SK-N-MC (cell line): ENCODE measurements around the gene ATXN1.
"Not testable (repeated sequence)": the region's sequence is repeated elsewhere in the genome, so short reads cannot be mapped to it uniquely, and the experiment has no call there.

Experiments
- DNase-seq: peaks from one replicate; pipeline ENCODE4 v3.0.0-alpha.2; 2011; ENCODE audit warnings: low read depth, low spot score
- H3K27ac ChIP-seq: fragments of 200-600 bp; sonication (generic); 2 replicates; pipeline ENCODE4 v1.5.1; 2016; ENCODE audit warnings: mixed run types
- H3K36me3 ChIP-seq: fragments of 200-600 bp; sonication (generic); 2 replicates; pipeline ENCODE4 v1.6.1; 2017; ENCODE audit warnings: antibody characterized with exemption, low read length, mixed read lengths; ENCODE audit not compliant: insufficient read depth
- H3K4me3 ChIP-seq: fragments of 200-600 bp; sonication (generic); 2 replicates; pipeline ENCODE4 v1.5.1; 2016
- H3K9ac ChIP-seq: fragments of 200-600 bp; sonication (generic); 2 replicates; pipeline ENCODE4 v1.8.0; 2017; ENCODE audit warnings: mixed run types, mixed read lengths; ENCODE audit not compliant: insufficient read length
- H3K9me3 ChIP-seq: fragments of 200-600 bp; sonication (generic); 2 replicates; pipeline ENCODE4 v1.6.1; 2017; ENCODE audit warnings: low read depth, mild to moderate bottlenecking, antibody characterized with exemption, low read length, moderate library complexity, mixed read lengths
- EZH2 ChIP-seq: fragments of 200-600 bp; sonication (generic); IDR thresholded peaks from one replicate; pipeline ENCODE4 v1.6.1; 2017; ENCODE audit warnings: antibody characterized with exemption
- FOXP2 ChIP-seq: optimal IDR thresholded peaks from 2 replicates; pipeline ENCODE3; 2011; ENCODE audit warnings: mild to moderate bottlenecking, moderate library complexity; ENCODE audit not compliant: insufficient read depth; ENCODE audit errors: extremely low read length, control extremely low read depth
- POLR2AphosphoS5 ChIP-seq: IDR thresholded peaks from 2 replicates; pipeline ENCODE4 v1.6.1; 2012; ENCODE audit warnings: mild to moderate bottlenecking, low read depth, low read length, borderline replicate concordance

The ATXN1 gene

DNA sequence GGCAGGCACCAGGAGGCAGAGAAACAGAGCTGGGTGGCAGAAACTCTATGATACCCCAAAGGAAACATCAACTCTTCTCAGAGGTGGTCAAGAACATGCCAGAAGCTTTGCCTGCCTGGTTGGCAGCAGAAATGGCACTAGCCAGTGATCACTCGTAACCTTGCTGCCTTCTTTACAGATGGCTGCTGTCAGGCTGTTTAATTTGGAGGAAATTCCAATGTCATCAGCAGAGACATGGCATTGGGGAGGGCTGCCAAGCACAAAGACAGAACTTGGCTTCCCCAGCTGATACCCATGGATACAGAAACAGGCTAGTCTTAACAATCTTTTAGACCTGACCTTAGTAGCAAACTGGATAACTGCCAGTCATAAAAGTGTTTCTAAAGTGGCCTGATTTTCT is 369.2 kb downstream of the ATXN1 start:
- no peak overlapping the region for H3K27ac ChIP-seq
- H3K36me3 ChIP-seq, result no peaks in the 10 kb centered on the region
- no peak overlapping the region for H3K9ac ChIP-seq
- TF ChIP-seq FOXP2 (no peak), EZH2 (no peak), POLR2AphosphoS5 (no peak)
- DNase-seq, result no peak
- no peak overlapping the region for H3K4me3 ChIP-seq
- H3K9me3 ChIP-seq, result no peaks in the 10 kb centered on the region

- DNase-seq, result no peak
- H3K36me3 ChIP-seq, result no peaks in the 10 kb centered on the region
- H3K9ac ChIP-seq, result no peak overlapping the region
- no peak overlapping the region for H3K4me3 ChIP-seq
- no peaks in the 10 kb centered on the region for H3K9me3 ChIP-seq
- H3K27ac ChIP-seq, result no peak overlapping the region
- TF ChIP-seq POLR2AphosphoS5 (no peak), EZH2 (no peak), FOXP2 (no peak)
Observed at GRCh38 chr6:16391451-16391912, 369.8 kb downstream of the ATXN1 start.

- H3K9me3 ChIP-seq, H3K27ac ChIP-seq, H3K9ac ChIP-seq, H3K36me3 ChIP-seq, DNase-seq, H3K4me3 ChIP-seq: not testable (repeated sequence)
Observed at GRCh38 chr6:16390909-16391450, 370.3 kb downstream of the ATXN1 start.

GRCh38 chr6:16389642-16390041 is 371.6 kb downstream of the ATXN1 start:
- DNase-seq, result no peak
- Histone ChIP-seq H3K9me3 (no peaks in the 10 kb centered on the region), H3K4me3 (no peak overlapping the region), H3K36me3 (no peaks in the 10 kb centered on the region), H3K27ac (no peak overlapping the region), H3K9ac (no peak overlapping the region)
- TF ChIP-seq POLR2AphosphoS5, result no peak
- TF ChIP-seq EZH2, result no peak
- TF ChIP-seq FOXP2, result no peak

GRCh38 chr6:16388488-16388887 is 372.8 kb downstream of the ATXN1 start:
- Histone ChIP-seq H3K27ac (no peak overlapping the region), H3K9me3 (no peaks in the 10 kb centered on the region), H3K36me3 (no peaks in the 10 kb centered on the region), H3K9ac (no peak overlapping the region), H3K4me3 (no peak overlapping the region)
- TF ChIP-seq EZH2 (no peak), FOXP2 (no peak), POLR2AphosphoS5 (no peak)
- no peak for DNase-seq

GRCh38 chr6:16386057-16386456 is 375.2 kb downstream of the ATXN1 start:
- DNase-seq, result no peak
- Histone ChIP-seq H3K9ac (no peak overlapping the region), H3K9me3 (no peaks in the 10 kb centered on the region), H3K4me3 (no peak overlapping the region), H3K27ac (no peak overlapping the region), H3K36me3 (no peaks in the 10 kb centered on the region)
- TF ChIP-seq EZH2 (no peak), FOXP2 (no peak), POLR2AphosphoS5 (no peak)

DNA sequence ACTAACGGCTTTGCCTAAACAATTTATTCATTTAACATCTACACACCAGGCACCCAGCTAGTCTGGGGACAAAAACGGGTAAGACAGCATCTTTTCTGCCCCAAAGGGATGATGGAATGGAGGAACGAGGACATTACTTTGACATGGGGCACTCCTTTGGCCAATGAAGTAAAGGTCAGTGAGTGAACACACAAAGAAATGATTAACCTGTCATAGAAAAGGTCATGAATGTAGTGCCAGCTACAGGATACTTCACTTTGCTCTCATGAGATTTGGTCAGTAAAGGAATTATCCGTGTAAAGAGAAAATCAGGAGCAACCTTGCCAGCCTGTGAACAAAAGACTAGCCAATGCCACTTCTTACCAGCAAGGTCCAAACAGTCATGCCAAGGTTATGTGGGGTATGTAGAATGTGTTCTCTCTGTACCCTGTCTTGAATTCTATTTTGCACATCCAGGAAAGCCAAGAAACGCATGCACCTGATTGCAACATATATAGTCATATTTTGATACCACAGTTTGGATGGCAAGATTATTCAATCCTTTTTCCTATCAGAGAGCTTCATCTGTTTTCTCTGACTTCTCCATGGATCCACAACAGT is 377.6 kb downstream of the ATXN1 start:
- Histone ChIP-seq H3K9ac (no peak overlapping the region), H3K27ac (no peak overlapping the region), H3K36me3 (no peaks in the 10 kb centered on the region), H3K9me3 (no peaks in the 10 kb centered on the region), H3K4me3 (no peak overlapping the region)
- TF ChIP-seq EZH2 (no peak), POLR2AphosphoS5 (no peak), FOXP2 (no peak)
- no peak for DNase-seq

- not testable (repeated sequence) for DNase-seq, H3K36me3 ChIP-seq
Observed at GRCh38 chr6:16381968-16382367, 379.3 kb downstream of the ATXN1 start.

DNA sequence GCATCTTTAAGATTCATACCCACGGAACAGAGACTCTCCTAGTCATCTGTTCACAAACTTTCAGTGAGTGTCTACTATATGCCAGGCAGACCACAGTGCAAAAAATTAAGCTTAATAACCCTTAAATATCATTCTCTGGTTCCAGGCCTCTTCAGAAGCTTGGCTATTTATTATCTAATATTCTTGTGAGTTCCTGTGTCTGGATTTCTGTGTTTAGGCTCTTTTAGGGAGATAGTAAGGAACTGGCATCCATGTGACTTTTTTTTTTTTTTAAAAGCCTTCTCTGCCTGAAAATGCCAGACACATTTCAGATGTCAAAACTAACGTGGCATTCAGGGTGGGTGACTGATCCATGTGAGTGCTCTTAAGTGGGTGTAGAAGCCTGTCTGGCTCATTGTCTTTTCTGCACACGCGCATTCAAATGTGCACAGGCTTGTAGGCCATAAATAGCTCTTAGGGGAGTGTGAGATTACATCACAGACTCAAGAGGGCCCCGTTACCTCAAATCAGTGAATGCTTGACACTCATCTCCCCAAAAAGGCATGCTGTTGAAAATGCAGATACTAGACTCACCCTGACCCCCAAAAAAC is 380.9 kb downstream of the ATXN1 start:
- no peak overlapping the region for H3K9ac ChIP-seq
- no peak for DNase-seq
- no peak overlapping the region for H3K27ac ChIP-seq
- no peaks in the 10 kb centered on the region for H3K36me3 ChIP-seq
- H3K9me3 ChIP-seq, result no peaks in the 10 kb centered on the region
- no peak for TF ChIP-seq EZH2
- TF ChIP-seq FOXP2, result no peak
- no peak for TF ChIP-seq POLR2AphosphoS5
- no peak overlapping the region for H3K4me3 ChIP-seq

More at GRCh38 chr6:16381968-16382367, 379.3 kb downstream of the ATXN1 start:
- H3K4me3 ChIP-seq, H3K9me3 ChIP-seq, H3K9ac ChIP-seq, H3K27ac ChIP-seq: not testable (repeated sequence)

DNA sequence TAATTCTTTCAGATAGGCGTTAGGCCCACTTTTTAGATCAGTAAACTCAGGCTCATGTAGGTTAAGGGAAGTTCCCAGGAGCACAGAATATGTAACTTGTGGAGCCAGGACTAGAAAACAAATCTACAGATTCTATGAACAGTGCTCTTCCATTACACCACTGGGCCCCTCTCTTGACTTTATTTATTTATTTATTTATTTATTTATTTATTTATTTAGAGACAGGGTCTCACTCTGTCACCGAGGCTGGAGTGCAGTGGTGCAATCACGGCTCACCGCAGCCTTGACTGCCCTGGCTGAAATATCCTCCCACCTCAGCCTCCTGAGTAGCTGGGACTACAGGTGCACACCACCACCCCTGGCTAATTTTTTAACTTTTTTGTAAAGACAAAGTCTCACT is 382.9 kb downstream of the ATXN1 start:
- H3K9me3 ChIP-seq, H3K4me3 ChIP-seq, H3K9ac ChIP-seq, DNase-seq, H3K27ac ChIP-seq, H3K36me3 ChIP-seq: not testable (repeated sequence)
